Measurements from ENCODE around the gene ROBO3.

The ROBO3 gene

GRCh38 chr11:124873951-124874350 is 8.7 kb downstream of the ROBO3 start:
- TF ChIP-seq EZH2phosphoT487 (IDR thresholded peaks at IDR 0.05; ENCODE audit: borderline replicate concordance) (no peak), CTCF (conservative IDR thresholded peaks at IDR 0.05; ENCODE audit: low read length) (no peak)
- no peaks in the 10 kb centered on the region for H3K27me3 ChIP-seq (ENCODE audit: insufficient read depth, low read length, poor library complexity, severe bottlenecking)

GRCh38 chr11:124874571-124875255 is 9.5 kb downstream of the ROBO3 start:
- H3K79me2 ChIP-seq (ENCODE audit: insufficient read depth, low read length), result no peaks in the 10 kb centered on the region
- no peak for TF ChIP-seq EZH2phosphoT487 (IDR thresholded peaks at IDR 0.05; ENCODE audit: borderline replicate concordance)
- no peak for TF ChIP-seq CTCF (conservative IDR thresholded peaks at IDR 0.05; ENCODE audit: low read length)
- H3K9ac ChIP-seq (ENCODE audit: low read depth, low read length, poor library complexity, severe bottlenecking), result no peak overlapping the region
- no peaks in the 10 kb centered on the region for H3K27me3 ChIP-seq (ENCODE audit: insufficient read depth, low read length, poor library complexity, severe bottlenecking)
- H4K20me1 ChIP-seq (ENCODE audit: insufficient read depth, low read length, poor library complexity, severe bottlenecking), result no peaks in the 10 kb centered on the region
- no peaks in the 10 kb centered on the region for H3K9me3 ChIP-seq (ENCODE audit: insufficient read depth, low read depth, low read length)
- no peaks in the 10 kb centered on the region for H3K9me2 ChIP-seq (replicated peaks; ENCODE audit: low read depth, low read length)
- peaks cover 16% of the 10 kb centered on the region for H3K4me1 ChIP-seq (ENCODE audit: insufficient read depth, low read length, poor library complexity, severe bottlenecking)
- no peak overlapping the region for H2AFZ ChIP-seq (ENCODE audit: low read length)
- no peaks in the 10 kb centered on the region for H3F3A ChIP-seq (ENCODE audit: low read depth)
- H3K4me2 ChIP-seq (ENCODE audit: low read depth, low read length, poor library complexity, severe bottlenecking), result no peak overlapping the region
- no peaks in the 10 kb centered on the region for H3K36me3 ChIP-seq (ENCODE audit: insufficient read depth, low read length)
- no peak overlapping the region for H3K4me3 ChIP-seq (ENCODE audit: low read length, poor library complexity, severe bottlenecking)

More at GRCh38 chr11:124873951-124874350, 8.7 kb downstream of the ROBO3 start:
- no peak overlapping the region for H3K4me3 ChIP-seq (ENCODE audit: low read length, poor library complexity, severe bottlenecking)
- no peaks in the 10 kb centered on the region for H3K9me3 ChIP-seq (ENCODE audit: insufficient read depth, low read depth, low read length)
- no peaks in the 10 kb centered on the region for H3K9me2 ChIP-seq (replicated peaks; ENCODE audit: low read depth, low read length)
- peaks cover 14% of the 10 kb centered on the region for H3K4me1 ChIP-seq (ENCODE audit: insufficient read depth, low read length, poor library complexity, severe bottlenecking)
- H3K79me2 ChIP-seq (ENCODE audit: insufficient read depth, low read length), result no peaks in the 10 kb centered on the region
- no peak overlapping the region for H3K9ac ChIP-seq (ENCODE audit: low read depth, low read length, poor library complexity, severe bottlenecking)
- no peaks in the 10 kb centered on the region for H3F3A ChIP-seq (ENCODE audit: low read depth)
- H3K4me2 ChIP-seq (ENCODE audit: low read depth, low read length, poor library complexity, severe bottlenecking), result no peak overlapping the region
- no peak overlapping the region for H2AFZ ChIP-seq (ENCODE audit: low read length)
- no peaks in the 10 kb centered on the region for H4K20me1 ChIP-seq (ENCODE audit: insufficient read depth, low read length, poor library complexity, severe bottlenecking)
- H3K36me3 ChIP-seq (ENCODE audit: insufficient read depth, low read length), result no peaks in the 10 kb centered on the region

- peak overlapping the region; percentile 85 for H3K4me2 ChIP-seq (ENCODE audit: low read depth, low read length, poor library complexity, severe bottlenecking)
- peak overlapping the region; percentile 65 for H3K9ac ChIP-seq (ENCODE audit: low read depth, low read length, poor library complexity, severe bottlenecking)
- no peaks in the 10 kb centered on the region for H3K36me3 ChIP-seq (ENCODE audit: insufficient read depth, low read length)
- H3K27me3 ChIP-seq (ENCODE audit: insufficient read depth, low read length, poor library complexity, severe bottlenecking), result no peaks in the 10 kb centered on the region
- peaks cover 21% of the 10 kb centered on the region for H3K4me1 ChIP-seq (ENCODE audit: insufficient read depth, low read length, poor library complexity, severe bottlenecking)
- H3F3A ChIP-seq (ENCODE audit: low read depth), result no peaks in the 10 kb centered on the region
- no peaks in the 10 kb centered on the region for H3K9me2 ChIP-seq (replicated peaks; ENCODE audit: low read depth, low read length)
- no peaks in the 10 kb centered on the region for H3K9me3 ChIP-seq (ENCODE audit: insufficient read depth, low read depth, low read length)
- no peaks in the 10 kb centered on the region for H4K20me1 ChIP-seq (ENCODE audit: insufficient read depth, low read length, poor library complexity, severe bottlenecking)
- TF ChIP-seq EZH2phosphoT487 (IDR thresholded peaks at IDR 0.05; ENCODE audit: borderline replicate concordance) (no peak), CTCF (conservative IDR thresholded peaks at IDR 0.05; ENCODE audit: low read length) (no peak)
- peak overlapping the region; percentile 74 for H3K4me3 ChIP-seq (ENCODE audit: low read length, poor library complexity, severe bottlenecking)
- peak overlapping the region; percentile 83; the same call in 1 of the 2 replicates for H2AFZ ChIP-seq (ENCODE audit: low read length)
- no peaks in the 10 kb centered on the region for H3K79me2 ChIP-seq (ENCODE audit: insufficient read depth, low read length)
These were observed 10.2 kb downstream of the ROBO3 start for GRCh38 chr11:124875401-124875800.
